Endothelial cell of umbilical vein (primary cell): ENCODE results near the gene NRG3.

Experiments used
- EZH2 ChIP-seq: IDR thresholded peaks from 2 replicates; pipeline ENCODE4 v1.6.1; 2012; ENCODE audit warnings: borderline replicate concordance, low read depth, mild to moderate bottlenecking, moderate library complexity, low read length, inconsistent platforms; ENCODE audit not compliant: severe bottlenecking
- FOS ChIP-seq: IDR thresholded peaks from 2 replicates; pipeline ENCODE4 v1.6.1; 2011; ENCODE audit warnings: mild to moderate bottlenecking, low read length, moderate library complexity, borderline replicate concordance; ENCODE audit not compliant: insufficient read depth
- GATA2 ChIP-seq: IDR thresholded peaks from 2 replicates; pipeline ENCODE4 v1.7.0; 2011; ENCODE audit warnings: low read depth, mild to moderate bottlenecking, moderate library complexity, mixed read lengths, low read length; ENCODE audit not compliant: insufficient read length, insufficient read depth
- JUN ChIP-seq: IDR thresholded peaks from 2 replicates; pipeline ENCODE4 v1.6.1; 2011; ENCODE audit warnings: borderline replicate concordance, low read depth; ENCODE audit not compliant: insufficient read length, insufficient read depth
- POLR2A ChIP-seq: IDR thresholded peaks from 2 replicates; pipeline ENCODE4 v1.6.1; 2012; ENCODE audit warnings: low read depth, mild to moderate bottlenecking, control low read depth, low read length
- POLR2AphosphoS5 ChIP-seq: IDR thresholded peaks from 2 replicates; pipeline ENCODE4 v1.6.1; 2012; ENCODE audit warnings: low read depth, mild to moderate bottlenecking, control low read depth, low read length, moderate library complexity; ENCODE audit not compliant: insufficient read depth
- TF ChIP-seq, protein P1 (sequence below), 2 donors: IDR thresholded peaks; 1 replicate in 1 of 2; 2 replicates in 1 of 2; pipeline ENCODE4 v1.5.1; 2011; ENCODE audit warnings: low read length in 2 of 2, mild to moderate bottlenecking in 2 of 2, moderate library complexity in 2 of 2, control low read depth in 1 of 2, inconsistent platforms in 1 of 2, low read depth in 1 of 2; ENCODE audit not compliant: insufficient read depth in 1 of 2; ENCODE audit errors: extremely low read depth in 1 of 2
- TF ChIP-seq, protein P2 (sequence below): IDR thresholded peaks from 2 replicates; pipeline ENCODE4 v1.6.1; 2011; ENCODE audit not compliant: insufficient read depth, insufficient read length

DNA sequence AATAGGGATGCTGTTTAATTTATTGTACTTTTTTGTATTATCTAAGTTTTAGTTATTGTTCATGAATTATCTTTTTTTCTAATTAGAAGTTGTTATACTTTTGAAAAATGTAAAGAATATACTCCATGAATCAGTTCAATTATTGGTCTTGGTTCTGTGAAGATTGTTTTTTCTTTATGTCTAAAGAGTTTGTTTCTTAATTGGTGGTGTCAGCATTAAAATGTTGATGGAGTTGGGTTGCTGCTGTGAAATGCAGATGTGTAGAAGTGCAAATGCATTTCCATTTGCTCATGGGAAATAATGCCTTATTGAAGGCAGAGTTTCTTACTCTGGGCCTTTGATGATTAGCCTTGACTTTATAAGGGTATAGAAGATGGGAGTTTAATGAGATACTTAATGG is 11.9 kb downstream of the NRG3 start:
- TF ChIP-seq, protein P1, sequence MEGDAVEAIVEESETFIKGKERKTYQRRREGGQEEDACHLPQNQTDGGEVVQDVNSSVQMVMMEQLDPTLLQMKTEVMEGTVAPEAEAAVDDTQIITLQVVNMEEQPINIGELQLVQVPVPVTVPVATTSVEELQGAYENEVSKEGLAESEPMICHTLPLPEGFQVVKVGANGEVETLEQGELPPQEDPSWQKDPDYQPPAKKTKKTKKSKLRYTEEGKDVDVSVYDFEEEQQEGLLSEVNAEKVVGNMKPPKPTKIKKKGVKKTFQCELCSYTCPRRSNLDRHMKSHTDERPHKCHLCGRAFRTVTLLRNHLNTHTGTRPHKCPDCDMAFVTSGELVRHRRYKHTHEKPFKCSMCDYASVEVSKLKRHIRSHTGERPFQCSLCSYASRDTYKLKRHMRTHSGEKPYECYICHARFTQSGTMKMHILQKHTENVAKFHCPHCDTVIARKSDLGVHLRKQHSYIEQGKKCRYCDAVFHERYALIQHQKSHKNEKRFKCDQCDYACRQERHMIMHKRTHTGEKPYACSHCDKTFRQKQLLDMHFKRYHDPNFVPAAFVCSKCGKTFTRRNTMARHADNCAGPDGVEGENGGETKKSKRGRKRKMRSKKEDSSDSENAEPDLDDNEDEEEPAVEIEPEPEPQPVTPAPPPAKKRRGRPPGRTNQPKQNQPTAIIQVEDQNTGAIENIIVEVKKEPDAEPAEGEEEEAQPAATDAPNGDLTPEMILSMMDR (IDR thresholded peaks at IDR 0.05; ENCODE audit: extremely low read depth in 1 of 2, insufficient read depth in 1 of 2, low read depth in 1 of 2, low read length in 2 of 2): no peak
- TF ChIP-seq, protein P2, sequence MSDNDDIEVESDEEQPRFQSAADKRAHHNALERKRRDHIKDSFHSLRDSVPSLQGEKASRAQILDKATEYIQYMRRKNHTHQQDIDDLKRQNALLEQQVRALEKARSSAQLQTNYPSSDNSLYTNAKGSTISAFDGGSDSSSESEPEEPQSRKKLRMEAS: no peak
- no peak for TF ChIP-seq POLR2AphosphoS5
- TF ChIP-seq EZH2: no peak
- TF ChIP-seq POLR2A: no peak
- TF ChIP-seq FOS: no peak
- no peak for TF ChIP-seq GATA2
- no peak for TF ChIP-seq JUN
